Measurements from ENCODE around the gene PEX10. TPM values are rescaled to one million over a fixed set of nuclear protein-coding genes. Genes with fewer than 3 reads are reported as not detected.

PEX10 gene
- total RNA-seq, 1 donor from 2014 or later: 41.0 TPM

Other genes starting within 250 kb of the PEX10 start
- gene FAAP20, start 217.8 kb downstream of the PEX10 start, total RNA-seq: 19.8 and 25.1 TPM in 2 replicates
- gene SKI, start 184.2 kb downstream of the PEX10 start, total RNA-seq: 18.7 and 20.8 TPM in 2 replicates
- gene MORN1, start 21.0 kb downstream of the PEX10 start, total RNA-seq: 4.1 and 4.3 TPM in 2 replicates
- gene RER1, start 20.7 kb downstream of the PEX10 start, total RNA-seq: 88.8 and 97.9 TPM in 2 replicates
- 0.04 and 0.13 TPM in 2 replicates for gene PLCH2, start 63.7 kb upstream of the PEX10 start, total RNA-seq
- gene PANK4, start 114.0 kb upstream of the PEX10 start, total RNA-seq: 22.4 and 28.4 TPM in 2 replicates
- gene HES5, start 117.7 kb upstream of the PEX10 start, total RNA-seq: not detected in 2 replicates
- 25.5 and 41.0 TPM in 2 replicates for gene TNFRSF14, start 143.8 kb upstream of the PEX10 start, total RNA-seq
- 29.9 and 36.0 TPM in 2 replicates for gene PRXL2B, start 174.2 kb upstream of the PEX10 start, total RNA-seq
- 2.7 and 3.7 TPM in 2 replicates for gene MMEL1, start 220.5 kb upstream of the PEX10 start, total RNA-seq